GM19193 (cell line): ENCODE measurements around the gene MANBA.

Experiments
- POLR2A ChIP-seq: IDR thresholded peaks from 4 replicates; pipeline ENCODE4 v1.6.1; 2011; ENCODE audit not compliant: insufficient read depth, insufficient read length; ENCODE audit errors: extremely low read depth

The MANBA gene

GRCh38 chr4:102707150-102707549 is 53.6 kb downstream of the MANBA start:
- no peak for TF ChIP-seq POLR2A

- TF ChIP-seq POLR2A: no peak
Measured at GRCh38 chr4:102705391-102705935, 55.3 kb downstream of the MANBA start.

- TF ChIP-seq POLR2A: no peak
Measured at GRCh38 chr4:102696758-102697157, 64.0 kb downstream of the MANBA start.

GRCh38 chr4:102694791-102695190 is 66.0 kb downstream of the MANBA start:
- no peak for TF ChIP-seq POLR2A

GRCh38 chr4:102693861-102694260 is 66.9 kb downstream of the MANBA start:
- TF ChIP-seq POLR2A: no peak

GRCh38 chr4:102693262-102693850 is 67.4 kb downstream of the MANBA start:
- TF ChIP-seq POLR2A: no peak

GRCh38 chr4:102692474-102692873 is 68.3 kb downstream of the MANBA start:
- no peak for TF ChIP-seq POLR2A

- no peak for TF ChIP-seq POLR2A
Measured at GRCh38 chr4:102687982-102688433, 72.8 kb downstream of the MANBA start.

- no peak for TF ChIP-seq POLR2A
Measured at GRCh38 chr4:102687373-102687981, 73.3 kb downstream of the MANBA start.

GRCh38 chr4:102685768-102686167 is 75.0 kb downstream of the MANBA start:
- TF ChIP-seq POLR2A: no peak

- no peak for TF ChIP-seq POLR2A
Measured at GRCh38 chr4:102684610-102685052, 76.1 kb downstream of the MANBA start.

- TF ChIP-seq POLR2A: no peak
Measured at GRCh38 chr4:102683881-102684609, 76.7 kb downstream of the MANBA start.

- no peak for TF ChIP-seq POLR2A
Measured at GRCh38 chr4:102678695-102679335, 82.0 kb downstream of the MANBA start.

- no peak for TF ChIP-seq POLR2A
Measured at GRCh38 chr4:102678107-102678506, 82.7 kb downstream of the MANBA start.

- no peak for TF ChIP-seq POLR2A
Measured at GRCh38 chr4:102675141-102675540, 85.6 kb downstream of the MANBA start.
